Activated CD8-positive, alpha-beta memory T cell treated with anti-CD3 and anti-CD28 coated beads, Interleukin-2, amount 50 U/mL, for 1 hour (primary cell): Measurements from ENCODE around the gene NR2F1-AS1.
"Not testable (repeated sequence)": the region's sequence is repeated elsewhere in the genome, so short reads cannot be mapped to it uniquely, and the experiment has no call there.

Experiments
- DNase-seq: peaks from one replicate; pipeline ENCODE4 v3.0.0-alpha.2; 2020; ENCODE audit errors: extremely low read depth

Gene NR2F1-AS1

DNA sequence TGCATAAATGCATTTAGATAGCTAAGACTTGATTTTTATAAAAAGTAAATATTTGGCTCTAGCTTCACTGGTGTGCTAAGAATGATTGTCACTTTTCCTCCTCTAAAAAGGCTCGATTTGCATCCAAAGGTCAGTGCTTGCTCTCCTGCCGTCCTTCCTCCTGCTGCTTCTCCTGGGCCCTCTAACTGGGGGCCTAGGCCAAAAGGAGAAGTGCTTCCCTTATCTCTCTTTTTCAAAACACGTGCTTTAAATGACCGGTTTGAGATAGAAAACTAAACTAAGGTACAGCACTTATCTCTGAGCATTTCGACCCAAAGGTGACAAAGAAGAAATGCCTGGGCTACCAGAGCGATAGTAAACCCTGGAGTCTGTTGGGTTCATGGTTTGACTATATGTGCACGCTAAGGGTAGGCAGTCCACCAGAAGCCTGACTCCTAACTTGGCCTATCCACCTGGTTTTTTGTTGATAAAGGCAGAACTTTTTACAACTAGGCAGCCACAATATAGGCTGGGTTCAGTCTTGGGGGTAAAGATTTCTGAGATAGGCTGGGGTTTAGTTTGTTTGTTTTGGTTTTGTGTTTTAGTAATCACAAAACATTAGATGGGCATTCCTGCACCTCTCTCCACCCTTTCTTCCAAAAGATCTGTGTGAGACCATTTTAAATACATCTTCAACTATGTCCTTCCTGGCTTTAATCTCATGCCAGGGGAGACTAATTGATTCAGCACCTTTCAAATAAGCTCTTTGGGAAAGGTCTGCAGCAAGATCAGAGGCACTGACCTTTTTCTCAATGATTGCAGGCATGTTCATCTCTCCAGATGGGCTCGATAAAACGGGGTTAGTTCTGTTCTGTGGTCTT, 3.8 kb downstream of the NR2F1-AS1 start:
- no peak for DNase-seq

- no peak for DNase-seq
These were observed 5.3 kb downstream of the NR2F1-AS1 start for GRCh38 chr5:93575461-93576414.

GRCh38 chr5:93574491-93575305, 6.3 kb downstream of the NR2F1-AS1 start:
- DNase-seq, result no peak

GRCh38 chr5:93573354-93574351, 7.4 kb downstream of the NR2F1-AS1 start:
- DNase-seq, result no peak

DNA sequence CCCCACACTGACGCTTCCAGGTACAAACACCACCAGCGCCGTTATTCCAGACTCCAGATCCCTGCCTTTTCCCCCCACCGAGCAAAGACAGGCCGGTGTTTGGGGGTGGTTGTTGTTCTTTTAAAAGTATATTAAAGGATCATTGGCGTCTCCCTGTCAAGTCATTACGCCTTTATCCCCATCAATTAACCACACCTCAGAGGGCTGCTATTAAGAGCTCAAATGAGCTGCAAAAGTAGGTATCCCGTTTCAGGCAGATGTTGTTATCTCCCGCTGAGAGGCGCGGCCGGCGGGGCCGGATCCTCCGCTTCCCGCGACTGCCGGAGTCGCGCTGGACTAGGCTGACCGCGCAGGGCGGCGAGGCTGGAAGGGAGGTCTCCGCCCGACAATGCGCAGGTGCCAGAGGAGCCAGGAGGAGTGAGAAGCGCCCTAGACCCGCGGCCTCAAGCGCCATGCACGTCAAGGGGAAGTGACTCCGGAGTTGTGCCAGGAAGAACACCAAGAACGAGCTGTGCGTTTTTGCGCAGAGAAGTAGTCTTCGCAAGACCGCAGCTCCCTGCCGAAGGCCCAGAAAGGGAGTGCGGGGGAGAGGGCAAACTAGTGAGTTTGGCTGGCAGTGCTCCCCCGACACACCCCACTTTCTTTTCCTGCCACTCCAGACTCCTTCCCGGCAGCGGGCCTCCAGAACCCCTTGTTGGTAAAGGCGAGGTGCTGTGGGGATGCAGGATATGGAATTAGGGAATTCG, 8.2 kb downstream of the NR2F1-AS1 start:
- DNase-seq, result no peak

DNA sequence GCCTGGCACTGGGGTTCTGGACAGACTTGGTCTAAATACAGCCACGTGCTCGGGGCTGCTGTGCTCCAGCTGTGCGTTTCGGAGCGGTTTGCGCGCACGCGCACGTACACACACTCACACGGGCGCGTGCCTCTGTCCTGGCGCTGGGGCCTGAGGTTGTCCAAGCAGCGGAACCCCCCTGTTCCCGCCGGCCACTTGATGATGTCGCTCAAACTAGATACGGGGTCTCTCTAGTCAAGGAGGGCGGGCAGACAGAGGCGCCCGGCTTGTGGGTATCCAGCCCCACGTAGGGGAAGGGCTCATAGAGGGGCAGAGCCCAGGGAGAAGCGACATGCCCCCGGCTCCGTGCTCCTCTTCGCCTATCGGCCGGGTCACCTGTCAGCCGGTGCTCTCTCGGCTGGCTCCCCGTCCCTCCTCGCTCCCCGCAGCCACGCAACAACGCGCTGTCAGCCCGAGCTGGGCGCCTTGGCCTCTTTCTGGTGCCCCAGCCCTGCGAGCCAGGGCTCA, 8.9 kb downstream of the NR2F1-AS1 start:
- DNase-seq, result no peak

GRCh38 chr5:93571114-93571949, 9.7 kb downstream of the NR2F1-AS1 start:
- no peak for DNase-seq

- no peak for DNase-seq
These were observed 10.5 kb downstream of the NR2F1-AS1 start for GRCh38 chr5:93570294-93571113.

- no peak for DNase-seq
These were observed 11.5 kb downstream of the NR2F1-AS1 start for GRCh38 chr5:93569300-93570160.

DNA sequence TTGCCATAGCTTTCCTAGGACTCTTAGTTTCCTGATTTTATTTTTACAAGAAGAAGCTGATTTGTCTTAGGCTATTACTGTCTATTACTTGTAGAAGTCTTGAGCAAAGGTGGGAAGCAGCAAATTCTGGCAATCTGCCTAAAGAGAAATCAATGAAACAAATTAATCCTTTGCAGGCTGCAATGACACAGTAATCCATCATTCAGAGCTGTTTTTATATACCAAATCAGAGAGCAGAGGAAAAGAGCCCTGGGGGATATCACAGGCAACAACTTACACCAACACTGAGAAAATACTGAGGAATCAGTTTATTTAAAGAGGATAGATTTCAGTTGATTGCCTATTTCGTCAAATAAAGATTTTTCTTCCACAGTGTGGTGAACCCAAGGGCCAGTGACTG, 13.6 kb downstream of the NR2F1-AS1 start:
- DNase-seq, result no peak

- DNase-seq, result no peak
These were observed 14.9 kb downstream of the NR2F1-AS1 start for GRCh38 chr5:93566091-93566490.

DNA sequence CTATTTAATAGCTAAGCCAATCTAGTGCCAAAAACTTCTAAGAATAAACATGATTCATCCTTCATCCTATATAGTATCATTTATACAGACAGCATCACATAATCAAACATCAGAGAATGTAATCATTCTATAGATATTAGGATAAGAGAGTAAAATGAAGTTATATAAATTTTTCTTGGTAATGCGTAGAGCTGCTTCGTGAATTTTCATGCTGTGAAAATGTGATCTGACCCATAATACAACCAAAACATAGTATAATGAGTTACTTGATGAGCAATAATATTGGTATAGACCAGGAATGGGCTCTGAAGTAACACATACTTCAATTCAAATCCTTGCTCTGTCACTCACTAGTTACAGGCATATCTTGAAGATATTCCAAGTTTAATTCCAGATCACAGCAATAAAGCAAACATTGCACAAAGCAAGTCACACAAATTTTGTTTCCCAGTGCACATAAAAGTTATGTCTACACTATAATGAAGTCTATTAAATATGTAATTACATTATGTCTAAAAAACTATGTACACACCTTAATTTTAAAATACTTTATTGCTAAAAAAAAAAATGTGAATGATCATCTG, 23.9 kb downstream of the NR2F1-AS1 start:
- no peak for DNase-seq

DNA sequence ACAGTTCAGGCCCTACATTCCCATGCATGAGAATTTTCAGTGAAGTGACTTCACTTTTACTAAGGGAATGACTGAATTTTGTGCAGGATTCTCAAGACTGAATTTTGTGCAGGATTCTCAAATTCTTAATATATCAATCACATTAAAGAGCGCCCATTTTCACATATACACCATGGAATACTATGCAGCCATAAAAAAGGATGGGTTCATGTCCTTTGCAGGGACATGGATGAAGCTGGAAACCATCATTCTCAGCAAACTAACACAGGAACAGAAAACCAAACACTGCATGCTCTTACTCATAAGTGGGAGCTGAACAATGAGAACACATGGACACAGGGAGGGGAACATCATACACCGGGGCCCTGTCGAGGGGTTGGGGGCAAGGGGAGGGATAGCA, 31.4 kb downstream of the NR2F1-AS1 start:
- DNase-seq, result not testable (repeated sequence)

DNA sequence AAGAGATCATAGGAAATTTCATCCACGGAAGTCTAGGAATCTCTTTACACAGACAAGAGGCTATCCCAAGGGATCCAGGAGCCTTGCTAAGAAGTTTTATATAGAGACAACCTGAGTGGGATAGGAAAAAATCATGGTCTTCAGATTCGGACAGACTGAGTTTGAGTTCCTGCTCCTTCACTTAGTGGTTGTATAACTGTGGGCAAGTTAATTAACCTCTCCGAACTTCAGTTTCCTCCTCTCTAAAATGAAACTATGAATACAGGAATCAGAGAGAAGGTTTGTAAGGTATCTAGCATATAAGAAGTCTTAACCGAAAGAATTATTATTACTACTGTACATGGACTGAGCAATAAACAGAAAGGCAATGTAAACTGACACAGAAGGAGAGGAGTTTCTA, 35.1 kb downstream of the NR2F1-AS1 start:
- no peak for DNase-seq

GRCh38 chr5:93532370-93532769, 48.6 kb downstream of the NR2F1-AS1 start:
- no peak for DNase-seq

GRCh38 chr5:93521815-93522214, 59.2 kb downstream of the NR2F1-AS1 start:
- DNase-seq, result not testable (repeated sequence)
